Activated naive CD8-positive, alpha-beta T cell treated with anti-CD3 and anti-CD28 coated beads, Interleukin-2, amount 10 ng/mL, durations not matched to agents 7 days and 5 days (primary cell): ENCODE results near the gene ARF1. TPM values are rescaled to one million over a fixed set of nuclear protein-coding genes. Genes with fewer than 3 reads are reported as not detected.

Source experiments
- ATAC-seq: fragments of 150-1000 bp; cut with Tn5 transposase; one replicate; pipeline ENCODE4 v1.10.0; 2021; ENCODE audit warnings: low read depth, moderate library complexity
- POLR2A ChIA-PET: fragments of 350-600 bp; sonication (Branson Sonifier 250); formaldehyde crosslinking; loops from one replicate; lab custom pipeline; 2021; ENCODE audit warnings: antibody characterized with exemption; lab: Charles Lee
- DNase-seq: peaks from one replicate; pipeline ENCODE4 v3.0.0; 2021
- H3K27ac Mint-ChIP-seq: one replicate; pipeline ENCODE4 v1.8.0; 2022; ENCODE audit warnings: mild to moderate bottlenecking, mixed read lengths
- H3K27me3 Mint-ChIP-seq: one replicate; pipeline ENCODE4 v1.8.0; 2022; ENCODE audit warnings: mild to moderate bottlenecking, moderate library complexity, mixed read lengths
- H3K36me3 Mint-ChIP-seq: one replicate; pipeline ENCODE4 v1.8.0; 2021; ENCODE audit warnings: mild to moderate bottlenecking, mixed read lengths
- H3K4me1 Mint-ChIP-seq: one replicate; pipeline ENCODE4 v1.8.0; 2021; ENCODE audit warnings: mixed read lengths
- H3K4me3 Mint-ChIP-seq: one replicate; pipeline ENCODE4 v1.8.0; 2022; ENCODE audit warnings: mild to moderate bottlenecking, moderate library complexity, mixed read lengths
- H3K9me3 Mint-ChIP-seq: one replicate; pipeline ENCODE4 v1.8.0; 2021; ENCODE audit warnings: mixed read lengths
- total RNA-seq, 2 experiments: library from RNA; stranded (reverse); gene quantifications; one replicate each; pipeline ENCODE4 v1.2.3, GENCODE V29; 2021

ARF1 gene
- total RNA-seq, 2 experiments from 2014 or later, result 266 to 284 TPM

- POLR2A ChIA-PET, result interaction anchor here (1.2 kb wide), 1 partner anchor 18 kb away, joined by 4 read pairs; the partner anchor contains the start of gene ARF1
- peaks cover 12% of the 10 kb centered on the region for H3K36me3 Mint-ChIP-seq
- H3K4me1 Mint-ChIP-seq, result peaks cover 12% of the 10 kb centered on the region
- peak overlapping the region; percentile 83 for H3K27ac Mint-ChIP-seq
- H3K27me3 Mint-ChIP-seq, result no peaks in the 10 kb centered on the region
- ATAC-seq (no peak), DNase-seq (no peak)
- H3K4me3 Mint-ChIP-seq, result peak overlapping the region; percentile 55
- H3K9me3 Mint-ChIP-seq, result no peaks in the 10 kb centered on the region
Measured at GRCh38 chr1:228100822-228101613, 18.5 kb downstream of the ARF1 start.

DNA sequence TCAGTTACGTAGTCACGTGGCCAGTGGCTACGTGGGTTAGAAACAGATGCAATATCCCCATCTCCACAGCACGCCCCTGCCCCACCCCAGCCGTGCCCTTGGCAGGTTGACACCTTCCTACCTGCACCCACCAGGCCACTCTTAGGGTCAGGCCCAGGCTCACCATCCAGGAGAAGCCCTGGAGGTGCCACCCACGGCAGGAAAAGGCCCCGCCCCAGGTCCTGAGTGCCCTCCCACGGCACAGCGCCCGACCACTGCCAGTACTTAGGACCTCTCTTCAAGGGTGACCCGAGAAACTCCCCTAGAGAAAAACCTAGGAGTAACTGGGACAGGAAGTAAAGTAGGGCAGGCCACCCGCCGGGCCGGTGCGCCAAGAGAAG lies 19.1 kb downstream of the ARF1 start:
- Mint-ChIP-seq H3K27ac (peak overlapping the region; percentile 83), H3K4me1 (peaks cover 12% of the 10 kb centered on the region), H3K36me3 (peaks cover 12% of the 10 kb centered on the region), H3K9me3 (no peaks in the 10 kb centered on the region), H3K4me3 (peak overlapping the region; percentile 55), H3K27me3 (no peaks in the 10 kb centered on the region)
- DNase-seq, result no peak
- no peak for ATAC-seq
- POLR2A ChIA-PET, result interaction anchor here (0.9 to 1.2 kb wide), 2 partner anchors 19 to 1162 kb away, joined by 3 to 4 read pairs; partner anchors contain the start of gene ARF1

GRCh38 chr1:228101994-228102790 lies 19.7 kb downstream of the ARF1 start:
- H3K36me3 Mint-ChIP-seq, result peaks cover 10% of the 10 kb centered on the region
- H3K27ac Mint-ChIP-seq, result peak overlapping the region; percentile 76
- peaks cover 12% of the 10 kb centered on the region for H3K4me1 Mint-ChIP-seq
- DNase-seq (peak; percentile 70), ATAC-seq (peak; percentile 35)
- POLR2A ChIA-PET, result interaction anchor here (0.9 to 1.2 kb wide), 2 partner anchors 20 to 1163 kb away, joined by 3 to 4 read pairs; partner anchors contain the start of gene ARF1
- H3K27me3 Mint-ChIP-seq, result no peaks in the 10 kb centered on the region
- H3K4me3 Mint-ChIP-seq, result peak overlapping the region; percentile 93
- H3K9me3 Mint-ChIP-seq, result no peaks in the 10 kb centered on the region

- POLR2A ChIA-PET, result interaction anchor here (1.0 to 1.2 kb wide), 2 partner anchors 20 to 24 kb away, joined by 3 to 5 read pairs; partner anchors contain the start of gene ARF1
- H3K36me3 Mint-ChIP-seq, result peaks cover 9% of the 10 kb centered on the region
- H3K4me3 Mint-ChIP-seq, result peak within 1 kb of the TSS; percentile 93
- ATAC-seq, result peak; percentile 91
- DNase-seq, result peak; percentile 96
- H3K27ac Mint-ChIP-seq, result peak within 1 kb of the TSS; percentile 93
- H3K27me3 Mint-ChIP-seq, result no peaks in the 10 kb centered on the region
- no peaks in the 10 kb centered on the region for H3K9me3 Mint-ChIP-seq
- peaks cover 15% of the 10 kb centered on the region for H3K4me1 Mint-ChIP-seq
Measured at GRCh38 chr1:228102791-228103620, 20.5 kb downstream of the ARF1 start, which contains the start of gene C1orf35. TSS of gene C1orf35 (minus strand) at chr1:228103325. CDS start at chr1:228103227, 98 bp downstream.

GRCh38 chr1:228104526-228105269 lies 22.2 kb downstream of the ARF1 start:
- Mint-ChIP-seq H3K4me1 (peaks cover 23% of the 10 kb centered on the region), H3K9me3 (no peaks in the 10 kb centered on the region), H3K27ac (peak overlapping the region; percentile 93), H3K4me3 (peak overlapping the region; percentile 93), H3K36me3 (no peaks in the 10 kb centered on the region), H3K27me3 (no peaks in the 10 kb centered on the region)
- POLR2A ChIA-PET, result interaction anchor here (2.1 kb wide), 1 partner anchor 22 kb away, joined by 6 read pairs; the partner anchor contains the start of gene ARF1
- DNase-seq (no peak), ATAC-seq (no peak)

GRCh38 chr1:228105270-228105995 lies 22.9 kb downstream of the ARF1 start:
- DNase-seq (no peak), ATAC-seq (no peak)
- POLR2A ChIA-PET, result interaction anchor here (2.1 kb wide), 1 partner anchor 23 kb away, joined by 6 read pairs; the partner anchor contains the start of gene ARF1
- no peaks in the 10 kb centered on the region for H3K36me3 Mint-ChIP-seq
- H3K4me3 Mint-ChIP-seq, result no peak overlapping the region
- no peaks in the 10 kb centered on the region for H3K27me3 Mint-ChIP-seq
- H3K4me1 Mint-ChIP-seq, result peaks cover 28% of the 10 kb centered on the region
- H3K9me3 Mint-ChIP-seq, result no peaks in the 10 kb centered on the region
- H3K27ac Mint-ChIP-seq, result no peak overlapping the region

DNA sequence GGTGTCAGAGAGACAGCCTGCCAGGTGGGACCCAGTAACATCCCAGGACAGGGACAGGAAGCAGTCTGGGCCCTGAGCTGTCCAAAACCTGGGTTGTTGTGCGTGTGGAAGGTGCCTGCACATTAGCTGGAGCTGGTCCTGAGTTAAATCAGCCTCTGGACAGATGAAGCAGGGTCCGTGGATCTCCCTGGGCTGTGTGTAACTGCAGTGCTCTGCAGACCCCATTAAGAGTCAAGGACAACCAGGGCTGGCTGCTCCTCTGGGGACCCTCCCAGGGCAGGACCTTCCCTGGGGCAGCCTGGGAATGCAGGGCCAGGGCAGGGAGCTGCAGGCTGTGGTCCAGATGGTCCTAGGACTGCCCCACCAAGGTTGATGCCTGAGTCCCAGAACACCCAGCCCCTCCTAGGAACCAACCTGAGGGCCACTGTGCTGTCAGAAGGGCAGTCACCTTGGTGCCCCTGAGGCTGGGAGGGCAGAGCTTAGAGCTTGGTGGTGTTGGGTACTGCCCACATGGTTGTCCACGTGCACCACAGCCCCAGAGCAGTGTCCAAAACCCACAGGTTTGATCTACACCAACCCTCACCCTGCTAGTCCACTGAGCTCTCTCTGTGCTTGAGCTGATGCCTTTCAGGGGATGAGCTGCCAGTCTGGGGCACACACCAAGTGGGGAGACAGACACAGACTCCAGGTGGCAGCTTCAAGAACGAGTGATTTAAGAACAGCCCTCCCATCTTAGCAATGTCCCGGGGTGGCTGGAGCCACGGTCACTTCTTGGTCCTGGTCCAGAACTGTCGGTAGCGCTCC lies 23.7 kb downstream of the ARF1 start:
- no peak overlapping the region for H3K4me3 Mint-ChIP-seq
- ATAC-seq, result no peak
- no peaks in the 10 kb centered on the region for H3K9me3 Mint-ChIP-seq
- peaks cover 2% of the 10 kb centered on the region for H3K36me3 Mint-ChIP-seq
- H3K27me3 Mint-ChIP-seq, result peaks cover 2% of the 10 kb centered on the region
- H3K4me1 Mint-ChIP-seq, result peaks cover 28% of the 10 kb centered on the region
- POLR2A ChIA-PET, result interaction anchor here (1.0 to 2.1 kb wide), 2 partner anchors 24 to 58 kb away, joined by 6 to 7 read pairs; partner anchors contain the start of genes ARF1 and IBA57
- H3K27ac Mint-ChIP-seq, result no peak overlapping the region
- no peak for DNase-seq

- Mint-ChIP-seq H3K27ac (no peak overlapping the region), H3K4me3 (no peak overlapping the region), H3K27me3 (peaks cover 2% of the 10 kb centered on the region), H3K36me3 (peaks cover 2% of the 10 kb centered on the region), H3K4me1 (peaks cover 23% of the 10 kb centered on the region), H3K9me3 (no peaks in the 10 kb centered on the region)
- ATAC-seq (no peak), DNase-seq (no peak)
- POLR2A ChIA-PET, result interaction anchor here (1.0 to 2.1 kb wide), 2 partner anchors 24 to 58 kb away, joined by 6 to 7 read pairs; partner anchors contain the start of genes ARF1 and IBA57
Measured at GRCh38 chr1:228106800-228107054, 24.2 kb downstream of the ARF1 start.

DNA sequence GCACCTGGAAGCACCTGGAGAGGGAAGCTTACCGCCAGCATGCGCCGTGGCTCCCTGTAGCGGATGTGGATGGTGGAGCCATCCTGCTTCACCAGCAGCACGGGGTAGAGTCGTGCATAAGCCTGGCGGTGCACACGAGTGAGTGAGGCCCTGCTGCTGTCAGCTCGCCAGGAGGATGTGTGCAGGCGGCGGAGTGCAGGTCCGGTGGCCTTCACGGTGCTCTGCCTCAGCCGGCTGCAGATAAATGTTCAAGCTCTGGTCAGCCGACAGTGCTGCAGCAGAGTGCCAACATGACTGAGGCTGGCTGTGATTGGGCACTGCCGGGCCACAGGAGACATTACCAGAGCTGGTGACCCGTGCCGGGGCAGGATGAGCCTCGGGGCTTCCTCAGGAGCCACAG lies 25.1 kb downstream of the ARF1 start:
- Mint-ChIP-seq H3K36me3 (peaks cover 2% of the 10 kb centered on the region), H3K9me3 (no peaks in the 10 kb centered on the region), H3K27me3 (peaks cover 2% of the 10 kb centered on the region), H3K27ac (peak overlapping the region; percentile 96), H3K4me1 (peaks cover 23% of the 10 kb centered on the region), H3K4me3 (peak overlapping the region; percentile 98)
- ATAC-seq, result no peak
- POLR2A ChIA-PET, result no interaction called here
- DNase-seq, result no peak

DNA sequence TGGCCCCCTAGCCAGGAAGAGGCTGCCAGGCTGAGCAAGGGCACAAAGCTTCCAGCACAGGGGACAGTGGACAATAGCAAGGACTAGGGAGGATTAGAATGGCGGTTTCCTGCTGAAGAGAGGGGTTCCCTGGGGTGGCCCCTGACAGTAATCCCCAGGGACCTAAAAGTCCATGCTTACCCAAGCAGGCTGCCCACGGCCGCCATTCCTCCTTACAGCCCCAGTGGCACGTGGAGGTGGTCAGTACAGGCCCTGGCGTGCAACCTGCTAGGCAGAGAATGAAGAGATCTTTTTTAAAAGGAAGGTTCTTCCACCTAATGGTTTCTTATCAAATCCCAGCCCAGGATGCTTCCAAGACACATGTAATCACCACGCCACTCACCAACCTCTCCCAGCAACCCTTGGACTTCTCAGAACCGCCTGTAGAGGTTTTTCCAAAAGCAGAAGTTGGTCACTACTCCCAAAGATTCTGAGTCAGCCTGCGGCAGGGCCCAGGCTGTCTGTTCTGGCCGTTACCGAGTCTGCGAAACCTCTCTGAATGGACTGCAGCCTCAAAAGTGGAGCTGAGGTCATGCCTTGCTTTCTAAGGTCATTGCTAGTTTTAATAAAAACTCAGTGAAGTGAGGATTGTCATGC lies 25.7 kb downstream of the ARF1 start:
- ATAC-seq (no peak), DNase-seq (no peak)
- POLR2A ChIA-PET, result interaction anchor here (0.7 to 0.8 kb wide), 3 partner anchors 26 to 351 kb away, joined by 3 to 5 read pairs (median 4); partner anchors contain the start of gene ARF1
- Mint-ChIP-seq H3K36me3 (peaks cover 2% of the 10 kb centered on the region), H3K9me3 (no peaks in the 10 kb centered on the region), H3K27ac (peak overlapping the region; percentile 96), H3K4me1 (peaks cover 23% of the 10 kb centered on the region), H3K27me3 (peaks cover 2% of the 10 kb centered on the region), H3K4me3 (peak overlapping the region; percentile 98)
